Spleen (tissue), 7 donors: ENCODE data around the gene HDAC9.

Source experiments
- POLR2A ChIP-seq, 3 donors: fragments of 450-650 bp; IDR thresholded peaks; one replicate each; pipeline ENCODE4 v1.5.1; 2017; ENCODE audit warnings: antibody characterized with exemption in 3 of 3, mild to moderate bottlenecking in 1 of 3
- TF ChIP-seq, protein P1 (sequence below), 11 experiments: fragments of 200-600 bp in 7 of 11; fragments of 450-650 bp in 4 of 11; sonication (generic) in 4 of 11; IDR thresholded peaks in 8 of 11; conservative IDR thresholded peaks in 3 of 11; 1 replicate in 7 of 11; 2 replicates in 4 of 11; pipeline versions ENCODE4 v1.4.0 to v1.8.0; 2016 to 2021; ENCODE audit warnings: antibody characterized with exemption in 11 of 11, inconsistent platforms in 4 of 11, mild to moderate bottlenecking in 1 of 11
- donor health status: DM: no; HTN: no; CAD: no; lungs with moderate emphysema.
- donor health status: DM: no; HTN: no; CAD: no.
- donor health status: DM: no; HTN: no; CAD: no.

DNA sequence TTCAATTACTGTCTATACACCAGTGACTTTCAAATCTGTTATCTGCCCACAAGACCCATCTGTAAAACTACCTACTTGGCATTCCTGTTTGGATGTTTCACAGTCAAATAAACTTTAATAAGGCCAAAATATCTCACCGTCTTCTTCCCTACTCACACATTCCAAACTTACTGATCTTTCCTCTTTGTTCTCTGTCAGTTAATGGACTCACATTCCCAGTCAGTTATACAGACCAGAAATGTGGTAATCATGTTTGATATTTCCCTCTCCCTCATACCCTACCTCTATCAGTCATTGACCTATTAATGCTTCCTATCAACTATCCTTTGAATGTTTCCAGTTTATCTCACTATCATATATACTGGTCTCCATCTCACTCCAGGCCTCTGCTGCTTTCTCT lies 28.5 kb upstream of the HDAC9 start:
- TF ChIP-seq, protein P1, sequence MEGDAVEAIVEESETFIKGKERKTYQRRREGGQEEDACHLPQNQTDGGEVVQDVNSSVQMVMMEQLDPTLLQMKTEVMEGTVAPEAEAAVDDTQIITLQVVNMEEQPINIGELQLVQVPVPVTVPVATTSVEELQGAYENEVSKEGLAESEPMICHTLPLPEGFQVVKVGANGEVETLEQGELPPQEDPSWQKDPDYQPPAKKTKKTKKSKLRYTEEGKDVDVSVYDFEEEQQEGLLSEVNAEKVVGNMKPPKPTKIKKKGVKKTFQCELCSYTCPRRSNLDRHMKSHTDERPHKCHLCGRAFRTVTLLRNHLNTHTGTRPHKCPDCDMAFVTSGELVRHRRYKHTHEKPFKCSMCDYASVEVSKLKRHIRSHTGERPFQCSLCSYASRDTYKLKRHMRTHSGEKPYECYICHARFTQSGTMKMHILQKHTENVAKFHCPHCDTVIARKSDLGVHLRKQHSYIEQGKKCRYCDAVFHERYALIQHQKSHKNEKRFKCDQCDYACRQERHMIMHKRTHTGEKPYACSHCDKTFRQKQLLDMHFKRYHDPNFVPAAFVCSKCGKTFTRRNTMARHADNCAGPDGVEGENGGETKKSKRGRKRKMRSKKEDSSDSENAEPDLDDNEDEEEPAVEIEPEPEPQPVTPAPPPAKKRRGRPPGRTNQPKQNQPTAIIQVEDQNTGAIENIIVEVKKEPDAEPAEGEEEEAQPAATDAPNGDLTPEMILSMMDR (IDR thresholded peaks at IDR 0.05 in 8 of 11, conservative IDR thresholded peaks at IDR 0.05 in 3 of 11): no peak
- no peak for TF ChIP-seq POLR2A (IDR thresholded peaks at IDR 0.05)
